Stimulated activated CD8-positive, alpha-beta memory T cell treated with anti-CD3 and anti-CD28 coated beads, Interleukin-15, amount 100 ng/mL, for 24 hours (primary cell): Measurements from ENCODE around the gene PC.

Source experiments
- DNase-seq: peaks from one replicate; pipeline ENCODE4 v3.0.0-alpha.2; 2020; ENCODE audit warnings: low read depth

Gene PC

DNA sequence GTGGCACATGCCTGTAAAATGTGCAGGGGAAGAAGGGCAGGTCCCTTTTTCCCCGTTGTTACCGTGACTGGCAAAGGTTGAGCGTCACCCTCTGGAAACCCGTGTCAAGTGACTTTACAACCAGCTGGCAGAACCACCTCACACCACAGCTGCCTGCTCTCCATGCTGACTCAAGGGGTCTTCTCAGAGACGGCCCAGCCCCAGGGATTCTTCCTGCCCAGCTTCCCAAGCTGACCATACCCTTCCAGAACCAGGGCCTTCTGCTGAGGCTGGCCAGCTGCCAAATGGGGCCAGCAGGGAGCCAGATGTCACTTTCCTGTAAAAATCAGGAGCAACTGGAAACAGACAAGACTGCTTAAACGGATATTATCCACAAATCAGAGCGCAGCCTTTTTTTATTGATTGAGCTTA, 6.3 kb downstream of the PC start:
- DNase-seq: no peak

DNA sequence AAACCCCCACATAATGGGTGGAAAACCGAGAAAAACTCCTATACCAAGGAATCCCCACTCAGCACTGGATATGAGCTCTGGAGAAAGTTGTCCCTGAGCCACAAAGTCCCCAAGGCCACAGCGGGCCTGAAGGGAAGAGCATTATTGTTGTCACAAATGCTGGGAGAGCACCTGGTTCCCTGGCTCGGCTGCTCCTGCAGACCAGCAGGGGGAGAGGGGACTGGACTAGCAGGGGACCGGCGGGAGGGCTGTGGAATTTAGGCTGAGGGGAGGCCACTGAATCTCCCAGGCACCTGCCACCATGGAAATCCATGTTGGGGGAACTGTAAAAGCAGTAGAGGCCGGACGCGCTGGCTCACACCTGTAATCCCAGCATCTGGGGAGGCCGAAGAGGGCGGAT, 7.0 kb downstream of the PC start:
- no peak for DNase-seq

GRCh38 chr11:66950112-66950535, 8.1 kb downstream of the PC start:
- DNase-seq: no peak

DNA sequence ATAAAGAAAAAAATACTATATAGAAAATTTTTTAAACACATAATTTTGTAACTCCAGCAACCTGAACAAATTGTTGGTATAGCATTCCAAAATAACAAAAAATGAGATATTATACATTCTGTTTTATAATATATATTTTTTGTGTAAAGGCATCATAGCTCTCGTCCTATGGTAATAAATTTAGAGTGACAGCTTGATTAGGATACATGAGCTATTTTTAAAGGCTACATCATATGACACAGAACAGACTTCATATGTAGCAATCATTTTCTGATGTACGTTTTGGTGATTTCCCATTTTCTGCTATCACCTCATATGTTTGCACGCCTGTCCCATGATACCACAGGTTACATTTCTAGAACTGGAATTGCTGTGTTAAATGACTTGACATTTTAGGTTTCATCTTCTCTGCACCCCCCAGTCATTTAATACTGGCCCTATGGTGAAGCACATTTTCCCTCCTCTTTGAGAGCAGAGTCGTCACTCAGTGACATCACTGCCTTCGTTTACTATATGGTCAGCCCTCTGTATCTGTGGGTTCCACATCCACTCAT, 19.5 kb downstream of the PC start:
- no peak for DNase-seq

DNA sequence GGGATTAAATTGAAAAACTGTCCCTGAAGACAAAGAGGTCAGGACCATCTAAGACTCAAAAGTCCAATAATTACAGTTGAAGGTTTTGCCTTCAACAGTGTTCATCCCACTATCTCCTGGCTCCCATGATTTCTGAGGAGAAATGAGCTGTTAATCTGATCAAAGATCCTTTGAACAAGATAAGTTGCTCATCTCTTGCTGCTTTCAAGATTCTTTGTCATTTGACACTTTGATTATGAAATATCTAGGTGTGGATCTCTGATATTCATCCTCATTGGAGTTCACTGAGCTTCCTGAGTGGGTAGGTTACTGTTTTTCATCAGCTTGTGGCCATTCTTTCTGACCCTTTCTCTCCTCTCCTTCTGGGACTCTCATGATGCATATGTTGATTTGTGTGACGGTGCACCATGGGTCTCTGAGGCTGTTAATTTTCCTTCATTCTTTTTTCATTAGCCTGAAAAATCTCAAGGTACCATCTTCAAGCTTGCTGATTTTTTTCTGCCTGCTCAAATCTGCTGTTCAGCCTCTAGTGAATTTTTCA, 20.9 kb downstream of the PC start:
- no peak for DNase-seq

DNA sequence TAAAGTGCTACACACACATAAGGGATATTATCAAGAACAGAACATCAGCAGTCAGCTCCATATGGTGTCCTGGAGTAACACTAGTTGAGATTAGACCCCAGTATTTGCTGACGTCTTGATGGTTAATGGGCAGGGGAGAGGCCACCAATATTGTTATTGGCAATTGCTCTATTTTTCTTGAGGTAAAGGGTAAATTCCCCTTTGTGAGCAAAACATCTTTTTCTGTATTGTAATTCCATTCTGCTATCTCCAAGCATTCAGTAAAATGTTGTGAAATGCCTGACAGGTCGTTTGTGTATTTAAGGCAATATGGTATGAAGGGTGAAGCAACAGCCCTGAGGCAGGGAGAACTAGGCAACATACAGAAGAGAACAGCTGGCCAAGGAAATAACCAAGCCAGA, 21.9 kb downstream of the PC start:
- no peak for DNase-seq

DNA sequence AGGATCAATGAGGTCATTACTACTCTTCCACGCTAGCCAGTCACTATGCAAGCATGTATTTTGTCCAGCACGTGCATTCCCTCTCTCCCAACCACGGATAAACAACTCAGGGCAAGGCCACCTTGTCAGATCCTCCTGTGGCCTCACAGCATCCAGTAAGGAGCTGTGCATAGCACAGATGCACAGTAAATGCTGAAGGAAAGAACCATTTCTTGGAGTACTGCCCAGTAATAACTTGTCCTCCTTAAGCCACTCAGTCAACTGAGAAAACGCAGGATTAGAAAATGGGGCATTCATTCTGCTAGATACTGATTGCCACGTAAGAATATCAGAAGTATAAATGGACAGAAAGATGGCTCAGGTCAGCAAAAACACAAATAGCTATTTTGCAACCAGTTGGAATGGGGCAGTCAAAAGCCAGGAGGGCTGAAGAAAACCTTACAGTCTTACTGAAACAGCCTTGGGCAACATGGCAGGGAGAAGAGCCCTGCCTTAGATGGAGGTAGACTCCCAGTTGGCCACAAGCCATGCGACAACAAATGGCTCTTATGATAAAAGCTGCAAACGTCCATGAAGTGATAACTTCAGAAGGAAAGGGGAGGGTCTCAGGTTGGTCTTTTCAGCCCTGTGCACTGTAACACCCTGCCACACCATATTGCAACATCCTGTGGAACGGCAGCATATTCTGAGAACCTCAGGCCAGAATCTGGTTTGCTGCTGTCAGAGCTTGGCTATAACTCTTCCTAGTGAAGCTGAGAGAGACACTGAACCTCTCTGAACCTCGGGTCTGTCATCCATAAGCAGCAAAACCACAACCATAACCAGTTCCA, 23.0 kb downstream of the PC start:
- DNase-seq: no peak

- DNase-seq: no peak
These were observed 24.7 kb downstream of the PC start for GRCh38 chr11:66933531-66933930.

DNA sequence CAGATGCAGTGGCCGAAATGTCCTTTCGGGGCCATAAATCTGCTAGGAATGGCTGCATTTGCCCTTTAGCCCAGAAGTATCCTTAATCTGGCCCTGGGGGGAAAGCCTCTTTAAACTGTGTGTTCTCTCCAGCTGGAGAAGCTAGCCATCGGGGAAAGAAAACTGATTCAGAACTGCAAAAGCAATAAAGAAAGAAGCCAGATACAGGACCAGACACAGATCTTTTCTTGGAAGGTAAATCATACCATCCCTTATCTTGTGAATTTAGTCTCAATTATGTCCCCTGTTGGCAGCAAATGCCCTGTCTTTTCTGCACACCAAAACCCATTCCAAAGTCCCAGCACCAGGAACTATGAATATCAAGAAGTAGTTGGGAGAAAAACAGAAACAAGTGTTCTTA, 25.6 kb downstream of the PC start:
- no peak for DNase-seq

GRCh38 chr11:66929753-66930152, 28.4 kb downstream of the PC start:
- no peak for DNase-seq

GRCh38 chr11:66924272-66924671, 33.9 kb downstream of the PC start:
- DNase-seq: no peak

GRCh38 chr11:66922551-66922950, 35.6 kb downstream of the PC start:
- no peak for DNase-seq

DNA sequence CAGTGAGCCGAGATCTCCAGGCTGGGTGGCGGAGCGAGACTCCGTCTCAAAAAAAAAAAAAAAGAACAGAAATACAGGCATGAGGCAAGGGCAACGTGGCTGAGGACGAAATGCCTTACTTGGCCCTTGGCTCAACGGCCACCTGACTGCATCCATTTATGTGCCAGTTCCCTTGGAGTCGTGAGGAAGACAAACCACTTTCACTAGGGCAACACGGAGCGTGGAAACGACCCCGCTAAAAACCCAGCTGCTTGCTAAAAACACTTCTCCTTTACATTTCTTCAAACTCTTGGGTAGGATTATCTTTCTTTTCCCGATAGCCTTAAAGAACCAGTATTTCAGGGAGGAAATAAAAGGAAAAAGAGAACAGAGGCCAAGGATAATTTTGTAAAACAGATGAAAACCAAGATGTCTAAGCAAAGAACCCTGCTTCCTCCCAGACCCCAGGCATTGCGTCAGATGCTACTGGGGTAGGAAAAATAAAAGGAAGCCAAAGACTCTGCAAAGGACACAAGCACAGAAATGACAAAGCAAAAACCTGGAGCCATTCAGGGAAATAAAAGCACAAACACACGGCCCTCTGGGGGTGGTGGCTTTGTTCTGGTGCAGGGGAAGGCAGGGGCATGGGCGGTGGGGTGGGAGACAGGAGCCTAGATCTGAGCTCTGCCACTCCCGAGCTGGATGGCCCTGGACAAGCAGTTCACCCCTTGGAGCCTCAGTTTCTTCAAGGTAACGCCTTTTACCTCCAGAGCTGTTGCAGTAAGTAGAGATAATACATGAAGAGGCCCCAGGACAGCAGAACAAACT, 37.0 kb downstream of the PC start:
- DNase-seq: no peak

DNA sequence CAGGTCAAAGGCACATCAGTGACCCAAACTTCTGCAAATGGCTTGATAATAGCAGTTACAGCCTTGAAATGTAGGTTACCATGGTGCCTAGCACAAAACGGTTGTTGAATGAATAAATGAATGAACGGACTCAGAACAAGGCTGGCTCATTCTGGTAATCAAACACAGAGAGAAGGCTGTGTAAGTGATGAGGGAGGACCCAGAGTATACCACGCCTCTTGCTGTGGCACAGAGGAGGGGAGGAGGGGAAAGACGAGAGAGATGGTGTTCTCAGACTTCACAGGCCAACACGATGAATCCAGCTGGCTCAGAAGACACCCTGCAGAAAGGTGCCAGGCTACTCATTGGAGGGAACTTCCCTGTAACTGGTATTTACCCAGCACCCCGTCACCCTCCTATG, 38.3 kb downstream of the PC start:
- no peak for DNase-seq

DNA sequence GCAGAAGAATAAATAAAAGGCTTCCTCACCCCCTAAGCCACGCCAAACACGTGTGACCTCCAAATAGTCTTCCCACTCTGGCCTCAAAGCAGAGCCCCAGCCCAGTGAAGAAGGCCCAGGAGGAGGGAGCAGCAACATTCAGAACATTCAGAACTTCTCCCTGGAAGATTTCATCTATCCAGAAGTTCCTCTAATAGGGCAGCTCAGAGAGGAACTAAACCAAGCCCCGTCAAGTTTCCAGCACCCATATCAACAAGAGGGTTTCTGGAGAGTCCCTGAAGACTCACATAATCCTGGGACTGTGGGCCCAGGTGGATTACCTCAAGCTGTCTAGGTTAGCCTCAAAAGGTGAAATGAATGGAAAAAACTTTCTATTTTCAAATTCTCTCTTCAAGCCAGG, 39.4 kb downstream of the PC start:
- DNase-seq: no peak

GRCh38 chr11:66915866-66916265, 42.3 kb downstream of the PC start:
- no peak for DNase-seq

- DNase-seq: no peak
These were observed 42.9 kb downstream of the PC start for GRCh38 chr11:66915046-66915832.

GRCh38 chr11:66914505-66914904, 43.7 kb downstream of the PC start:
- DNase-seq: no peak

DNA sequence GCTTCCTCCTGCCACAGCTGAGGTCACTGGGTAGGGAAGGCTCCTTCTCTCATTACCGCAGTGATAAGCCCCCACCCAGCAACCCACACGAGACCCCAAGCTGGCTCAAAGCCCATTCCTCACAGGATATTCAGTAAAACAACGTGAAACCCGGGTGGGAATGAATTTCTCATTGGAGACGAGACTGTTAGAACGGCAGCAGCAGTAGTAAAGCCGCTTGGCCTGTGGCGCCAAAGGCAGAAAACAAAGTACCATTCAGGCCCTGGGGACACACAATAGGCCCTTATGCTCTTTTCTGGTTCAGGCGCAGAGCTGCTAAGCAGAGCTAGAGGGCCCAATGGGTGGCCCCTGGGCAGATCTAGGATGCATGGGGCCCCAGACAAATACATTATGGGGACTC, 45.3 kb downstream of the PC start:
- no peak for DNase-seq

- DNase-seq: no peak
These were observed 45.8 kb downstream of the PC start for GRCh38 chr11:66912361-66912760.

- DNase-seq: no peak
These were observed 47.5 kb downstream of the PC start for GRCh38 chr11:66910669-66911068.

DNA sequence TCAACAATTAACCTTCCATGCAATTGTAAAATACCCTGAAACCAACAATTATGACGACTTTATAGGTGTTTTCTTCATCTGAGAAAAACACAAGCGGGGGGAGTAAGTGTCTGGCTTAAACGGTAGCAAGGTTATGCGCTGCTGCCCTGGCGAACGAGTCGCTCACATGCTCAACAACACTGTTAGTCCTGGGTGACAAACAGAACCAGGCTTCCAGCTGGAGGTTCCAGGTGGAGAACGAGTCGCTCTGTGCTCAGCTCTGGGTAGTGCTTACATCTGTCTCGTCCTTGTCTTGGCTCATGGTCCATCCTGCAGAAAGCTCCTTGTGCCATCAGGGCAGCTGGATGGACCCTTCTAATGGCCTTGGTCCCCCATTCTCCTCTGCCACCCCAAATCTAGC, 48.2 kb downstream of the PC start:
- no peak for DNase-seq
